ENCODE data around the gene VWA8. TPM values are rescaled to one million over a fixed set of nuclear protein-coding genes. Genes with fewer than 3 reads are reported as not detected.
A peak's percentile ranks its signal among the peaks of the same experiment; 100 is the strongest.

The VWA8 gene
- total and polyA plus RNA-seq, 10 donors, result 2.7 to 33.6 (median 18.3) TPM

DNA sequence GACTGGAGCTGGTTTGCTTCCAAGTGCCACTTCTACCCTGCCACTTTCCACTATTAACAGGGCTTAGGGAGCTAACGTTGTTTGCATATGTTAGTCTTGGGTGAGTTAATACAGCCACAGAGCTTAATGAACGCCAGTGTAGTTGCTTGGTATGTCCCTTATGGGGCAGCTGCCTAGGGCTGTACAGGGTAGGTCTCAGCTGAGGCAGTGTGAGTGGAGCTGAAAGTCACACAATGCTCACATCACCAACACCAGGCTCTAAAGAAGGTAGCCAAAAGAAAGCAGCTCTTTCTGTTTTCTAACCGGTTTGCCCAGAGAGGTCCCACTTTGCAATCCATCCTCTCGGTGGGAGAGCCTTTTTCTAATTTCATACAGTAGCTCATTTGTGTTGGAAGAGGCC, 317.4 kb downstream of the VWA8 start:
- H3K4me1 ChIP-seq, result peaks cover 0 to 9% (median 0%) of the 10 kb centered on the region in 6 donors
- peak overlapping the region in 1 of 8 donors; percentile 52 for H3K27ac ChIP-seq
- H3K36me3 ChIP-seq, result no peaks in the 10 kb centered on the region
- WGBS, 5 donors, result 85 to 91% (median 87%) methylated on average over 4 of the region's 4 CpGs
- no peaks in the 10 kb centered on the region for H3K27me3 ChIP-seq (replicated peaks in 1 of 7)
- intact Hi-C loops (cut with DNase I; ENCODE audit: low total_unique reads), result no loop called here
- DNase-seq, result no peak
- TF ChIP-seq, protein P1, sequence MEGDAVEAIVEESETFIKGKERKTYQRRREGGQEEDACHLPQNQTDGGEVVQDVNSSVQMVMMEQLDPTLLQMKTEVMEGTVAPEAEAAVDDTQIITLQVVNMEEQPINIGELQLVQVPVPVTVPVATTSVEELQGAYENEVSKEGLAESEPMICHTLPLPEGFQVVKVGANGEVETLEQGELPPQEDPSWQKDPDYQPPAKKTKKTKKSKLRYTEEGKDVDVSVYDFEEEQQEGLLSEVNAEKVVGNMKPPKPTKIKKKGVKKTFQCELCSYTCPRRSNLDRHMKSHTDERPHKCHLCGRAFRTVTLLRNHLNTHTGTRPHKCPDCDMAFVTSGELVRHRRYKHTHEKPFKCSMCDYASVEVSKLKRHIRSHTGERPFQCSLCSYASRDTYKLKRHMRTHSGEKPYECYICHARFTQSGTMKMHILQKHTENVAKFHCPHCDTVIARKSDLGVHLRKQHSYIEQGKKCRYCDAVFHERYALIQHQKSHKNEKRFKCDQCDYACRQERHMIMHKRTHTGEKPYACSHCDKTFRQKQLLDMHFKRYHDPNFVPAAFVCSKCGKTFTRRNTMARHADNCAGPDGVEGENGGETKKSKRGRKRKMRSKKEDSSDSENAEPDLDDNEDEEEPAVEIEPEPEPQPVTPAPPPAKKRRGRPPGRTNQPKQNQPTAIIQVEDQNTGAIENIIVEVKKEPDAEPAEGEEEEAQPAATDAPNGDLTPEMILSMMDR (IDR thresholded peaks at IDR 0.05 in 8 of 11, conservative IDR thresholded peaks at IDR 0.05 in 3 of 11), result no peak
- no peak for TF ChIP-seq POLR2A (IDR thresholded peaks at IDR 0.05)
- TF ChIP-seq POLR2AphosphoS5 (IDR thresholded peaks at IDR 0.05), result no peak
- no peak overlapping the region for H3K4me3 ChIP-seq
- no peaks in the 10 kb centered on the region for H3K9me3 ChIP-seq

DNA sequence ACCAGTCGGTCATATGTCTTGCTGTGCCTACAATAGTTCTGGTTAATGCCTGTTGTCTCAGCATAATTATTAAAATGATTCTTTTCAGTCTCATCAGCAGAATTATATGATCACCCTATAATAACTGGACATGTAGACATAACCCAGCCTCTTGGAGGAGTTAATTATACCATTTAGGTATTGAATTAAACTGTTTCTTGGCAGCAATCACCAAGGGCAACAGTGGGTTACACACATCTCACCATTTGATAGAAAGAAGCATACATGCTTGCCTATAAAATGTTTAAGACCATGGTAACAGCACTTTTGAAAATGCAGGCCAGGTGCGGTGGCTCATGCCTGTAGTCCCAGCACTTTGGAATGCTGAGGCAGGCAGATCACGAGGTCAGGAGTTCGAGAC, 318.9 kb downstream of the VWA8 start:
- no peak overlapping the region for H3K27ac ChIP-seq
- no peaks in the 10 kb centered on the region for H3K27me3 ChIP-seq (replicated peaks in 1 of 7)
- H3K4me3 ChIP-seq, result no peak overlapping the region
- no peak for TF ChIP-seq POLR2A (IDR thresholded peaks at IDR 0.05)
- no peak for TF ChIP-seq POLR2AphosphoS5 (IDR thresholded peaks at IDR 0.05)
- TF ChIP-seq, protein P1 (IDR thresholded peaks at IDR 0.05 in 8 of 11, conservative IDR thresholded peaks at IDR 0.05 in 3 of 11), result no peak
- 95 to 99% (median 96%) methylated on average over 4 of the region's 4 CpGs for WGBS, 5 donors
- intact Hi-C loops (cut with DNase I; ENCODE audit: low total_unique reads), result no loop called here
- DNase-seq, result no peak
- H3K4me1 ChIP-seq, result peaks cover 0 to 9% (median 0%) of the 10 kb centered on the region in 6 donors
- H3K36me3 ChIP-seq, result no peaks in the 10 kb centered on the region
- H3K9me3 ChIP-seq, result no peaks in the 10 kb centered on the region

GRCh38 chr13:41641429-41641828, 319.5 kb downstream of the VWA8 start:
- H3K27ac ChIP-seq, result no peak overlapping the region

DNA sequence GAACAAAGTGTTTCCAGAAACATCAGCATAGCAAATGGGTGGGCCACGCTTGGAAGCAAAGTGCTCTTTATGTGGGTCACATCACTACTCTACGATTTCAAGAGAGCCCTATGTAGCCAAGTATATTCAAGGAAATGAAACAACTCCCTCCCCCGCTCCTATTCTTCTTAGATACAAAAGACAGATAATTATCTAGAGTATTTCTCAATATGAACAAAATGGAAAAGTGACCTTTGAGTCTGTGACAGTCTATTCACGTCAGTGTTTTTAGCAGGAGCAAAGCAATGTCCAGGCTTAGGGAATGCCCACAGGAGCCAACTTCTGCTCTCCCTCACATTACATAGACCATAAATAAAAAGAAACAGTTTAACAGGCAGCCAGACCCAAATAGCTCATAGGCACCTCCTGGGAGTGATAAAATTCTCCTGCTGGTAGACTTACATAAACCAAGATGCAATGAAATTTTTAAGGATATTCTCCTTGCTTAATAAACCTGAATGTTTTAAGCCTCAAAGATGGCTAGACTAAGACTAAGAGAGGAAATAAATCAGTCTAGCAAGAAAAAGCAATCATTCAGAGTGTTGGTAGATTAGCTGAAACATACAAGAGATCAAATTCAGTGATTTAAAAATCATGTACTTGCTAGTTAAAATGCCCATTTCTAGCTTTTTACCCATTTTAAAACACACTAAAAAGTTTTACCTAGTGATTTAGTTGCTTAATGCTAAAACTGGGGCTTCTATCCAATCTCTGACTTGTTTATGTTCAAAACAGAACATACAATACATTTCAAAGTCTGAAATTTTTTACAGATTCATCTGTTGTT, 320.7 kb downstream of the VWA8 start:
- H3K27ac ChIP-seq, result peak overlapping the region in 1 of 8 donors; percentile 26
- H3K9me3 ChIP-seq, result no peaks in the 10 kb centered on the region
- 74 to 78% (median 75%) methylated on average over 4 of the region's 4 CpGs for WGBS, 5 donors
- H3K36me3 ChIP-seq, result no peaks in the 10 kb centered on the region
- intact Hi-C loops (cut with DNase I; ENCODE audit: low total_unique reads), result no loop called here
- DNase-seq, result no peak
- peaks cover 0 to 16% (median 0%) of the 10 kb centered on the region in 6 donors for H3K4me1 ChIP-seq
- H3K27me3 ChIP-seq (replicated peaks in 1 of 7), result no peaks in the 10 kb centered on the region
- H3K4me3 ChIP-seq, result no peak overlapping the region
- TF ChIP-seq, protein P1 (IDR thresholded peaks at IDR 0.05 in 8 of 11, conservative IDR thresholded peaks at IDR 0.05 in 3 of 11), result no peak
- TF ChIP-seq POLR2AphosphoS5 (IDR thresholded peaks at IDR 0.05) (no peak), POLR2A (IDR thresholded peaks at IDR 0.05) (no peak)

More at GRCh38 chr13:41641429-41641828, 319.5 kb downstream of the VWA8 start:
- H3K27me3 ChIP-seq (replicated peaks in 1 of 7), result no peaks in the 10 kb centered on the region
- H3K4me1 ChIP-seq, result peaks cover 0 to 9% (median 0%) of the 10 kb centered on the region in 6 donors
- TF ChIP-seq, protein P1 (IDR thresholded peaks at IDR 0.05 in 8 of 11, conservative IDR thresholded peaks at IDR 0.05 in 3 of 11), result no peak
- no peak for TF ChIP-seq POLR2AphosphoS5 (IDR thresholded peaks at IDR 0.05)
- TF ChIP-seq POLR2A (IDR thresholded peaks at IDR 0.05), result no peak
- intact Hi-C loops (cut with DNase I; ENCODE audit: low total_unique reads), result no loop called here
- H3K9me3 ChIP-seq, result no peaks in the 10 kb centered on the region
- H3K4me3 ChIP-seq, result no peak overlapping the region
- DNase-seq, result no peak
- H3K36me3 ChIP-seq, result no peaks in the 10 kb centered on the region
- WGBS, 5 donors, result 88 to 97% (median 90%) methylated on average over 1 of the region's 1 CpG
